MM.1S (cell line): Measurements from ENCODE around the gene POLR3GL.

Source experiments
- DNase-seq: peaks from one replicate; pipeline ENCODE4 v3.0.0-alpha.2; 2015
- H2AFZ ChIP-seq: fragments of 300-600 bp; sonication (generic); 2 replicates; pipeline ENCODE4 v1.6.0; 2016; ENCODE audit warnings: antibody characterized with exemption, low read length
- H3F3A ChIP-seq: fragments of 300-600 bp; sonication (generic); 2 replicates; pipeline ENCODE4 v1.6.1; 2016; ENCODE audit warnings: mild to moderate bottlenecking, antibody characterized with exemption, low read length, moderate library complexity, mixed read lengths; ENCODE audit not compliant: insufficient read depth
- H3K27ac ChIP-seq: fragments of 300-600 bp; sonication (generic); 2 replicates; pipeline ENCODE4 v1.5.1; 2016; ENCODE audit warnings: mild to moderate bottlenecking, low read length
- H3K27me3 ChIP-seq: fragments of 300-600 bp; sonication (generic); replicated peaks from 2 replicates; pipeline ENCODE4 v1.6.0; 2016; ENCODE audit warnings: low read length; ENCODE audit not compliant: insufficient read depth
- H3K36me3 ChIP-seq: fragments of 300-600 bp; sonication (generic); replicated peaks from 2 replicates; pipeline ENCODE4 v1.6.1; 2016; ENCODE audit warnings: mild to moderate bottlenecking, low read length, mixed read lengths; ENCODE audit not compliant: insufficient read depth
- H3K4me1 ChIP-seq: fragments of 300-600 bp; sonication (generic); 2 replicates; pipeline ENCODE4 v1.6.1; 2016; ENCODE audit warnings: low read length, mixed read lengths
- H3K4me2 ChIP-seq: fragments of 300-600 bp; sonication (generic); 2 replicates; pipeline ENCODE4 v1.6.0; 2016; ENCODE audit warnings: low read depth, low read length
- H3K4me3 ChIP-seq: fragments of 300-600 bp; sonication (generic); 2 replicates; pipeline ENCODE4 v1.5.1; 2016; ENCODE audit warnings: low read length, mixed read lengths
- H3K79me2 ChIP-seq: fragments of 300-600 bp; sonication (generic); 2 replicates; pipeline ENCODE4 v1.6.1; 2016; ENCODE audit warnings: mixed run types, low read length, mixed read lengths
- H3K9ac ChIP-seq: fragments of 300-600 bp; sonication (generic); 2 replicates; pipeline ENCODE4 v1.6.1; 2016; ENCODE audit warnings: low read length, mixed read lengths
- H3K9me2 ChIP-seq: fragments of 300-600 bp; sonication (generic); replicated peaks from 2 replicates; pipeline ENCODE4 v1.6.1; 2016; ENCODE audit warnings: mild to moderate bottlenecking, low read length, mixed read lengths; ENCODE audit not compliant: insufficient read depth
- H3K9me3 ChIP-seq: fragments of 300-600 bp; sonication (generic); replicated peaks from 2 replicates; pipeline ENCODE4 v1.6.1; 2016; ENCODE audit warnings: mild to moderate bottlenecking, low read length, mixed read lengths; ENCODE audit not compliant: insufficient read depth
- H4K20me1 ChIP-seq: fragments of 300-600 bp; sonication (generic); 2 replicates; pipeline ENCODE4 v1.6.1; 2016; ENCODE audit warnings: mild to moderate bottlenecking, low read length, moderate library complexity, mixed read lengths; ENCODE audit not compliant: insufficient read depth
- EZH2 ChIP-seq: fragments of 300-600 bp; sonication (generic); optimal IDR thresholded peaks from 2 replicates; pipeline ENCODE3; 2017; ENCODE audit warnings: low read depth, mild to moderate bottlenecking, antibody characterized with exemption, low read length, mixed read lengths
- EZH2phosphoT487 ChIP-seq: fragments of 300-600 bp; sonication (generic); IDR thresholded peaks from 2 replicates; pipeline ENCODE4 v1.6.1; 2018; ENCODE audit warnings: antibody characterized with exemption, low read length
- TF ChIP-seq, protein P1 (sequence below): fragments of 300-600 bp; sonication (generic); IDR thresholded peaks from 2 replicates; pipeline ENCODE4 v1.5.1; 2016; ENCODE audit warnings: antibody characterized with exemption, low read length, mixed read lengths

POLR3GL gene

GRCh38 chr1:145944532-145944931, 20.0 kb upstream of the POLR3GL start:
- no peaks in the 10 kb centered on the region for H3K36me3 ChIP-seq
- H2AFZ ChIP-seq, result no peak overlapping the region
- H3K27ac ChIP-seq, result no peak overlapping the region
- DNase-seq, result no peak
- H3K27me3 ChIP-seq, result no peaks in the 10 kb centered on the region
- H3K9ac ChIP-seq, result no peak overlapping the region
- no peaks in the 10 kb centered on the region for H3K9me2 ChIP-seq
- no peaks in the 10 kb centered on the region for H3F3A ChIP-seq
- no peak overlapping the region for H3K4me3 ChIP-seq
- H3K4me1 ChIP-seq, result no peaks in the 10 kb centered on the region
- no peak overlapping the region for H3K4me2 ChIP-seq
- no peaks in the 10 kb centered on the region for H3K79me2 ChIP-seq
- no peaks in the 10 kb centered on the region for H4K20me1 ChIP-seq
- TF ChIP-seq EZH2phosphoT487, result no peak
- no peak for TF ChIP-seq EZH2
- TF ChIP-seq, protein P1, sequence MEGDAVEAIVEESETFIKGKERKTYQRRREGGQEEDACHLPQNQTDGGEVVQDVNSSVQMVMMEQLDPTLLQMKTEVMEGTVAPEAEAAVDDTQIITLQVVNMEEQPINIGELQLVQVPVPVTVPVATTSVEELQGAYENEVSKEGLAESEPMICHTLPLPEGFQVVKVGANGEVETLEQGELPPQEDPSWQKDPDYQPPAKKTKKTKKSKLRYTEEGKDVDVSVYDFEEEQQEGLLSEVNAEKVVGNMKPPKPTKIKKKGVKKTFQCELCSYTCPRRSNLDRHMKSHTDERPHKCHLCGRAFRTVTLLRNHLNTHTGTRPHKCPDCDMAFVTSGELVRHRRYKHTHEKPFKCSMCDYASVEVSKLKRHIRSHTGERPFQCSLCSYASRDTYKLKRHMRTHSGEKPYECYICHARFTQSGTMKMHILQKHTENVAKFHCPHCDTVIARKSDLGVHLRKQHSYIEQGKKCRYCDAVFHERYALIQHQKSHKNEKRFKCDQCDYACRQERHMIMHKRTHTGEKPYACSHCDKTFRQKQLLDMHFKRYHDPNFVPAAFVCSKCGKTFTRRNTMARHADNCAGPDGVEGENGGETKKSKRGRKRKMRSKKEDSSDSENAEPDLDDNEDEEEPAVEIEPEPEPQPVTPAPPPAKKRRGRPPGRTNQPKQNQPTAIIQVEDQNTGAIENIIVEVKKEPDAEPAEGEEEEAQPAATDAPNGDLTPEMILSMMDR, result no peak
- no peaks in the 10 kb centered on the region for H3K9me3 ChIP-seq

DNA sequence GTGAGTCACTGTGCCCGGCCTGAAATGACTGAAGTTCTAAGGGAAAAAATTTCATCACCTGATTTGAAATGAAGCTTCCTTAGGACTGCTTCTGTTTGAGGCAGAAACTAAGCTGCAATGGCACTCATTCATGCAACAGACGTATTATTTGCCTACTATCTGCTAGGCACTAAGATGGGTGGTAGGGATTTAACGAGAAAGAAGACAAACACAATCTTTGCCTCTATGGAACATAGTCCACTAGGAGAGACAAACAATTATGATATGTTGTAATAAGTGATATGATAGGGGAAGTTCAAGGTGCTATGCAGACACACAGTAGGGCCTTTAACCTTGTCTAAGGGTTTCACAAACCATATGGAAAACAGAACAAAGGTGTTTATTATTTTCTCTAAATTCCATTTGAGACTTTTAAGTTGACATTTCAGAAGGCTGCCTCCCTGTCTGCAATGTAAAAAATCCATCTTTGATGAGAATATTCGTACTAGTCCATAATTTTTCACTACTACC, 18.0 kb upstream of the POLR3GL start:
- Histone ChIP-seq H3K27me3 (no peaks in the 10 kb centered on the region), H3K79me2 (no peaks in the 10 kb centered on the region), H3K9ac (no peak overlapping the region), H3F3A (no peaks in the 10 kb centered on the region), H3K27ac (no peak overlapping the region), H3K9me2 (no peaks in the 10 kb centered on the region), H3K4me2 (no peak overlapping the region), H3K4me3 (no peak overlapping the region), H3K36me3 (no peaks in the 10 kb centered on the region), H3K9me3 (no peaks in the 10 kb centered on the region), H3K4me1 (no peaks in the 10 kb centered on the region), H2AFZ (no peak overlapping the region), H4K20me1 (no peaks in the 10 kb centered on the region)
- TF ChIP-seq EZH2phosphoT487 (no peak), EZH2 (no peak)
- TF ChIP-seq, protein P1, result no peak
- no peak for DNase-seq

GRCh38 chr1:145947551-145947950, 16.9 kb upstream of the POLR3GL start:
- Histone ChIP-seq H3K4me1 (no peaks in the 10 kb centered on the region), H3F3A (no peaks in the 10 kb centered on the region), H3K4me3 (no peak overlapping the region), H4K20me1 (no peaks in the 10 kb centered on the region), H3K4me2 (no peak overlapping the region), H3K79me2 (no peaks in the 10 kb centered on the region), H3K9ac (no peak overlapping the region), H3K27me3 (no peaks in the 10 kb centered on the region), H3K9me3 (no peaks in the 10 kb centered on the region), H3K36me3 (no peaks in the 10 kb centered on the region), H3K9me2 (no peaks in the 10 kb centered on the region), H2AFZ (no peak overlapping the region), H3K27ac (no peak overlapping the region)
- no peak for TF ChIP-seq EZH2phosphoT487
- TF ChIP-seq, protein P1, result no peak
- TF ChIP-seq EZH2, result no peak
- DNase-seq, result no peak
